DOHH2 (cell line): ENCODE data around the gene CRYBA1.

ENCODE experiments used
- EZH2phosphoT487 ChIP-seq: fragments of 200-600 bp; sonication (generic); IDR thresholded peaks from 2 replicates; pipeline ENCODE4 v1.6.1; 2017; ENCODE audit warnings: borderline replicate concordance, mild to moderate bottlenecking, antibody characterized with exemption, low read length, moderate library complexity, mixed read lengths
- TF ChIP-seq, protein P1 (sequence below): fragments of 200-600 bp; sonication (generic); IDR thresholded peaks from one replicate; pipeline ENCODE4 v1.5.1; 2014; ENCODE audit warnings: antibody characterized with exemption, mild to moderate bottlenecking, low read depth, low read length; ENCODE audit not compliant: poor library complexity, severe bottlenecking

DNA sequence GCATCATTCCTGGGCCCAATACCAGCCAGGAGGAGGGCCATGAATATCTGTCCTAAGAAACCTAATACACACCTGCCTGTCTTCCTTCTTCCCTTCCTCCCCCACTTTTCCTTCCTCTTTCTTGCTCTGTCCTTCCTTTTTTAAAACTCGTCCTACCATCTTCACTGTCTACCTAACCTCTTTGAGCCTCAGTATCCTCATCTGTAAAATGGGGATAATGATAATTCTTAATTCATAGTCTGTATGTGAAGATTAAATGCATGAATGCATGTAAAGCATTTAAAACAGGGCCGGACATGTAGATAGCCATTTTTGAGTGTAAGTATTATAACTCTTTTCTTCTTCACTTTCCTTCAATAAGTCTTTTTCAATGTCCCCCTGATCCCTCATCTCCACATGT is 560 bp downstream of the CRYBA1 start:
- TF ChIP-seq, protein P1, sequence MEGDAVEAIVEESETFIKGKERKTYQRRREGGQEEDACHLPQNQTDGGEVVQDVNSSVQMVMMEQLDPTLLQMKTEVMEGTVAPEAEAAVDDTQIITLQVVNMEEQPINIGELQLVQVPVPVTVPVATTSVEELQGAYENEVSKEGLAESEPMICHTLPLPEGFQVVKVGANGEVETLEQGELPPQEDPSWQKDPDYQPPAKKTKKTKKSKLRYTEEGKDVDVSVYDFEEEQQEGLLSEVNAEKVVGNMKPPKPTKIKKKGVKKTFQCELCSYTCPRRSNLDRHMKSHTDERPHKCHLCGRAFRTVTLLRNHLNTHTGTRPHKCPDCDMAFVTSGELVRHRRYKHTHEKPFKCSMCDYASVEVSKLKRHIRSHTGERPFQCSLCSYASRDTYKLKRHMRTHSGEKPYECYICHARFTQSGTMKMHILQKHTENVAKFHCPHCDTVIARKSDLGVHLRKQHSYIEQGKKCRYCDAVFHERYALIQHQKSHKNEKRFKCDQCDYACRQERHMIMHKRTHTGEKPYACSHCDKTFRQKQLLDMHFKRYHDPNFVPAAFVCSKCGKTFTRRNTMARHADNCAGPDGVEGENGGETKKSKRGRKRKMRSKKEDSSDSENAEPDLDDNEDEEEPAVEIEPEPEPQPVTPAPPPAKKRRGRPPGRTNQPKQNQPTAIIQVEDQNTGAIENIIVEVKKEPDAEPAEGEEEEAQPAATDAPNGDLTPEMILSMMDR: no peak
- TF ChIP-seq EZH2phosphoT487: no peak
